MCF 10A (cell line): ENCODE measurements around the gene LENG9. TPM values are rescaled to one million over a fixed set of nuclear protein-coding genes. Genes with fewer than 3 reads are reported as not detected.
"Not testable (repeated sequence)": the region's sequence is repeated elsewhere in the genome, so short reads cannot be mapped to it uniquely, and the experiment has no call there.

Source experiments
- BruUV-seq: library from RNA; stranded (reverse); fragments of 400-500 nt; replicated peaks from 2 replicates; lab custom pipeline; 2021; lab: Mats Ljungman, UMichigan
- CTCF ChIA-PET: fragments of 300-600 bp; sonication (Branson Sonifier 250); formaldehyde crosslinking; extraction: SDS; loops from one replicate; lab custom pipeline; 2021; ENCODE audit warnings: antibody characterized with exemption, inconsistent platforms; lab: Yijun Ruan, JAX
- POLR2A ChIA-PET: fragments of 300-600, 350-650 bp; sonication (Branson Sonifier 250); formaldehyde crosslinking; extraction: SDS; loops from one replicate; lab custom pipeline; 2020; ENCODE audit warnings: antibody characterized with exemption, inconsistent platforms; lab: Yijun Ruan, JAX
- DNase-seq: peaks from one replicate; pipeline ENCODE4 v3.0.0-alpha.2; 2018; ENCODE audit not compliant: unreplicated experiment
- H3K27ac Mint-ChIP-seq: one replicate; pipeline ENCODE4 v1.8.0; 2022; ENCODE audit warnings: mild to moderate bottlenecking, low read depth, mixed read lengths; ENCODE audit not compliant: unreplicated experiment
- H3K27me3 Mint-ChIP-seq: one replicate; pipeline ENCODE4 v1.8.0; 2022; ENCODE audit warnings: mixed read lengths; ENCODE audit not compliant: insufficient read depth, unreplicated experiment
- H3K36me3 Mint-ChIP-seq: one replicate; pipeline ENCODE4 v1.8.0; 2022; ENCODE audit warnings: mild to moderate bottlenecking, moderate library complexity, mixed read lengths; ENCODE audit not compliant: insufficient read depth, unreplicated experiment
- H3K4me1 Mint-ChIP-seq: one replicate; pipeline ENCODE4 v1.8.0; 2022; ENCODE audit warnings: mixed read lengths; ENCODE audit not compliant: insufficient read depth, unreplicated experiment
- H3K4me3 Mint-ChIP-seq: one replicate; pipeline ENCODE4 v1.8.0; 2022; ENCODE audit warnings: mild to moderate bottlenecking, moderate library complexity, mixed read lengths; ENCODE audit not compliant: unreplicated experiment
- H3K9me3 Mint-ChIP-seq: one replicate; pipeline ENCODE4 v1.8.0; 2022; ENCODE audit warnings: mixed read lengths; ENCODE audit not compliant: unreplicated experiment
- intact Hi-C: fragments of 100-400 bp; cut with micrococcal nuclease; formaldehyde crosslinking; loops from 2 replicates; pipeline ENCODE4 v1.14.1; 2022
- total RNA-seq: library from RNA; stranded (reverse); gene quantifications from 2 replicates; pipeline ENCODE4 v1.2.3, GENCODE V29; 2022
- TF ChIP-seq, protein P1 (sequence below): fragments of 200-600 bp; IDR thresholded peaks from one replicate; pipeline ENCODE4 v1.8.0; 2022; ENCODE audit warnings: antibody characterized with exemption, mild to moderate bottlenecking; ENCODE audit not compliant: unreplicated experiment

The LENG9 gene
- total RNA-seq, 1 experiment from 2014 or later: 9.3 TPM

DNA sequence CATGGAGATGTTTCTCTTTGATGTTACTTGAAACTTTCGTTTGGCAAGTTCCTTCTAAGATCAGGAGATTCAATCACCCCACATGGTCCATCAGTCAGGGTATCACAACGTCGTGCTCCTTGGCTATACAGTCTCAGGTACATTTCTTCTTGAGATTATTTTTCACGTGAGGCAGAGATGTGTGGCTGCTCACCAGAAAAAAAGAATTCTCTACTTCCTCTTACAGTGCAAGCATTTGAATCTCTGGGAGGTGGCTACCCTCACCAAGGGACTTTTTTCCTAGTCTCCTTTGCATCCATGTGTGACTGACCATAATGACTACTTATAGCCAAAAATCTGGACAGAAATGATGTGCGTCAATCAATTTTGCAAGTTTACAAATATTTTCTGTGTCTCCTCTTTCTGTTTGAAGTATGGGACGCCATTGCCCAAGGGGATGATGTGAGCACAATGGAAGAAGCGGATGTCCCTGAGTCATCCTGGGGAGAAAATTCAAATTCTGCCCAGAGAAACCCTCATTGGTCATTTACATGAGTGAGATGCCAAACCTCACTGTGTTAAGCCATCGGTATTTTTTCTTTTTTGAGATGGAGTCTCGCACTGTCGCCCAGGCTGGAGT lies 30.5 kb upstream of the LENG9 start:
- TF ChIP-seq, protein P1, sequence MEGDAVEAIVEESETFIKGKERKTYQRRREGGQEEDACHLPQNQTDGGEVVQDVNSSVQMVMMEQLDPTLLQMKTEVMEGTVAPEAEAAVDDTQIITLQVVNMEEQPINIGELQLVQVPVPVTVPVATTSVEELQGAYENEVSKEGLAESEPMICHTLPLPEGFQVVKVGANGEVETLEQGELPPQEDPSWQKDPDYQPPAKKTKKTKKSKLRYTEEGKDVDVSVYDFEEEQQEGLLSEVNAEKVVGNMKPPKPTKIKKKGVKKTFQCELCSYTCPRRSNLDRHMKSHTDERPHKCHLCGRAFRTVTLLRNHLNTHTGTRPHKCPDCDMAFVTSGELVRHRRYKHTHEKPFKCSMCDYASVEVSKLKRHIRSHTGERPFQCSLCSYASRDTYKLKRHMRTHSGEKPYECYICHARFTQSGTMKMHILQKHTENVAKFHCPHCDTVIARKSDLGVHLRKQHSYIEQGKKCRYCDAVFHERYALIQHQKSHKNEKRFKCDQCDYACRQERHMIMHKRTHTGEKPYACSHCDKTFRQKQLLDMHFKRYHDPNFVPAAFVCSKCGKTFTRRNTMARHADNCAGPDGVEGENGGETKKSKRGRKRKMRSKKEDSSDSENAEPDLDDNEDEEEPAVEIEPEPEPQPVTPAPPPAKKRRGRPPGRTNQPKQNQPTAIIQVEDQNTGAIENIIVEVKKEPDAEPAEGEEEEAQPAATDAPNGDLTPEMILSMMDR: no peak
- ChIA-PET POLR2A (no interaction called here), CTCF (no interaction called here)
- no TSS peak for BruUV-seq
- Mint-ChIP-seq H3K27ac (no peak overlapping the region), H3K4me3 (no peak overlapping the region), H3K27me3 (peaks cover 11% of the 10 kb centered on the region), H3K36me3 (no peaks in the 10 kb centered on the region), H3K9me3 (peaks cover 15% of the 10 kb centered on the region), H3K4me1 (no peaks in the 10 kb centered on the region)
- no peak for DNase-seq
- intact Hi-C loops: no loop called here

DNA sequence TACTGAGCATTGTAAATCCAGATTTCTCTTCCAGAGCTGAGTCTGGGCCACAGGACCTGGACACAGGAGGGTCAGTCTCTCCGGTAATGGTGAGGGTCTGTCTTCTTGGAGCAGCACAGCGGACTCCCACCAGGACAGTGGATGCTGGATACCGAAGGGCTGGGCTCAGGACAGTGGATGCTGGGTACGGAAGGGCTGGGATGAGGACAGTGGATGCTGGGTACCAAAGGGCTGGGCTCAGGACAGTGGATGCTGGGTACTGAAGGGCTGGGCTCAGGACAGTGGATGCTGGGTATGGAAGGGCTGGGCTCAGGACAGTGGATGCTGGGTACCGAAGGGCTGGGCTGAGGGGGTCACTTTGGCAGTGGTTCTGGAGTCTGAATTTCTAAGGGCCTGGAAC lies 29.5 kb upstream of the LENG9 start:
- H3K4me1 Mint-ChIP-seq, H3K4me3 Mint-ChIP-seq, POLR2A ChIA-PET, DNase-seq, H3K27ac Mint-ChIP-seq, H3K36me3 Mint-ChIP-seq, intact Hi-C loops, BruUV-seq: not testable (repeated sequence)
- Mint-ChIP-seq H3K9me3 (peaks cover 15% of the 10 kb centered on the region), H3K27me3 (peaks cover 11% of the 10 kb centered on the region)
- CTCF ChIA-PET: interaction anchor here (0.5 kb wide), 1 partner anchor 45 kb away, joined by 3 read pairs; no protein-coding TSS in a partner anchor

DNA sequence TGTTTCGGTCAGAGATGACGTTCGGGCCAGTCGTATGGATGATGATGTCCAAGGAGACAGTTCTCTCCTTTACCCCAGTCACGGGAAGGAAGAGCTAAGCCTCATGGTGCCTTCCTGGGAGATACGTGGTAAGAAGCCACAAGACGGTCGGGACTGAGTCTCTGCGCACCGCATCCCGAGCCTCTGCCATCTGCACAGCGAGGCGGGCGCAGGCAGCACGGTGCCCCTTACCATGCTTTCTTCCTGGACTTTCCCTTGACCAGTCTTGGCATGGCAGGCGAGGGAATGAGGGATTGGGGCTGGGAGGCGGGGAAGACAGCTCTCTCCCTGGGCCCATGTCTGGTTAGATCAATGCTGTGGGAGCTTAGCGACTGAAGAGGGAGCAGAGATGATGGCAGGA lies 29.0 kb upstream of the LENG9 start:
- intact Hi-C loops: no loop called here
- Mint-ChIP-seq H3K36me3 (no peaks in the 10 kb centered on the region), H3K27me3 (peaks cover 11% of the 10 kb centered on the region), H3K4me3 (no peak overlapping the region), H3K4me1 (no peaks in the 10 kb centered on the region), H3K9me3 (peaks cover 15% of the 10 kb centered on the region), H3K27ac (no peak overlapping the region)
- no peak for DNase-seq
- TF ChIP-seq, protein P1: no peak
- CTCF ChIA-PET: no interaction called here
- POLR2A ChIA-PET: no interaction called here
- no TSS peak for BruUV-seq

DNA sequence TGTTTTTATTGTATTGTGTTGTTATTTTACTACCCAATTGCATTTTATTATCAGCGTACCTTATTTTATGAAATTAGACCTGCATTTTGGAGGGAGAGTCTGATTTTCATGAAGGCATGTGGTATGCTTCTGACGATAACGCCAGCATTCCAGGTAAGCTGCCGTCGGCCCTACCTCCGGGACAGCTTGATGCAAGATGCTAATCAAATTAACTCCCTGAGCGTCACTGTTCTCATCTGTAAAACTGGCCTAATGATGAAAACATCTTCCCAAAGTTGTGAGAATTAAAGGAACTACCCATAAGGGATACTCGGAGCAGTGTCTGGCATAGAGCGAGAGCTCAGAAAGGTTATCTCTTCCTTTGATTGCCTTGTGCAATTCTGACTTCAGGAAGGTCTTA lies 26.2 kb upstream of the LENG9 start:
- no peaks in the 10 kb centered on the region for H3K4me1 Mint-ChIP-seq
- ChIA-PET POLR2A (no interaction called here), CTCF (interaction anchor here (1.3 kb wide), 1 partner anchor 9 kb away, joined by 6 read pairs; no protein-coding TSS in a partner anchor)
- no peak for DNase-seq
- TF ChIP-seq, protein P1: no peak
- no peak overlapping the region for H3K27ac Mint-ChIP-seq
- H3K4me3 Mint-ChIP-seq: no peak overlapping the region
- H3K36me3 Mint-ChIP-seq: no peaks in the 10 kb centered on the region
- H3K9me3 Mint-ChIP-seq: peaks cover 8% of the 10 kb centered on the region
- intact Hi-C loops: no loop called here
- BruUV-seq: no TSS peak
- peaks cover 27% of the 10 kb centered on the region for H3K27me3 Mint-ChIP-seq
